Upper lobe of left lung (tissue), 4 donors: ENCODE data around the gene DCBLD1.

Experiments
- POLR2A ChIP-seq, 4 donors: fragments of 450-650 bp; IDR thresholded peaks; one replicate each; pipeline ENCODE4 v1.5.1; 2016 to 2017; ENCODE audit warnings: antibody characterized with exemption in 4 of 4, mild to moderate bottlenecking in 2 of 4
- POLR2AphosphoS5 ChIP-seq, 2 donors: sonication (generic); formaldehyde crosslinking; IDR thresholded peaks; one replicate each; pipeline ENCODE4 v1.5.1; 2017; ENCODE audit warnings: antibody characterized with exemption in 2 of 2

DNA sequence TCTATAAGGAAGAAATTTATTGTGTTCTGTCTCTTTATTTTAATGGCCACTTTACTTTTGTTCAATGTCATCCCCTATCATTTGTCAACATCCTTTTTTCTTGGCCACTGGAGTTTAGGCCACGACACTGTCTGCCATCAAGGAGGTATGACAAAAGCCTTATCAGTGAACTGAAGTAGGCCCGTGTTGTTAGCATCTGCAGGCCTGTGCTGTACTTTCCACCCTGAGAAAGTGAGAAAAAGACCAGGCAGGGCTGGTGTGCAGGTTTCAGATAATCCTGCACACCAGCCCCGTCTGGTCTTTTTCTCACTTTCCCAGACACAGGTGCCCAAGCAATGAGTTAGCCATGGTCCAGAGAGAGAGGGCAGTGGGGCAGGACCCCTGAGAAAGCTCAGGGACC is 62.2 kb downstream of the DCBLD1 start:
- TF ChIP-seq POLR2A (IDR thresholded peaks at IDR 0.05) (no peak), POLR2AphosphoS5 (IDR thresholded peaks at IDR 0.05) (no peak)
